IPS-11a (cell line): ENCODE data around the gene LRRC19.

Experiments
- H3K4me3 ChIP-seq: one replicate; pipeline ENCODE4 v1.5.1; 2013; ENCODE audit warnings: low read depth, low read length, control low read depth

LRRC19 gene, protein sequence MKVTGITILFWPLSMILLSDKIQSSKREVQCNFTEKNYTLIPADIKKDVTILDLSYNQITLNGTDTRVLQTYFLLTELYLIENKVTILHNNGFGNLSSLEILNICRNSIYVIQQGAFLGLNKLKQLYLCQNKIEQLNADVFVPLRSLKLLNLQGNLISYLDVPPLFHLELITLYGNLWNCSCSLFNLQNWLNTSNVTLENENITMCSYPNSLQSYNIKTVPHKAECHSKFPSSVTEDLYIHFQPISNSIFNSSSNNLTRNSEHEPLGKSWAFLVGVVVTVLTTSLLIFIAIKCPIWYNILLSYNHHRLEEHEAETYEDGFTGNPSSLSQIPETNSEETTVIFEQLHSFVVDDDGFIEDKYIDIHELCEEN

GRCh38 chr9:27005491-27005890 lies at the start of gene LRRC19:
Gene LRRC19, minus strand, starts transcription at chr9:27005672. Its CDS starts 5,978 bp downstream, at chr9:26999694.
- H3K4me3 ChIP-seq = no peak within 1 kb of the TSS

GRCh38 chr9:27054841-27055240 lies 49.4 kb upstream of the LRRC19 start:
- H3K4me3 ChIP-seq = no peak overlapping the region

GRCh38 chr9:27054125-27054524 lies 48.7 kb upstream of the LRRC19 start:
- no peak overlapping the region for H3K4me3 ChIP-seq

DNA sequence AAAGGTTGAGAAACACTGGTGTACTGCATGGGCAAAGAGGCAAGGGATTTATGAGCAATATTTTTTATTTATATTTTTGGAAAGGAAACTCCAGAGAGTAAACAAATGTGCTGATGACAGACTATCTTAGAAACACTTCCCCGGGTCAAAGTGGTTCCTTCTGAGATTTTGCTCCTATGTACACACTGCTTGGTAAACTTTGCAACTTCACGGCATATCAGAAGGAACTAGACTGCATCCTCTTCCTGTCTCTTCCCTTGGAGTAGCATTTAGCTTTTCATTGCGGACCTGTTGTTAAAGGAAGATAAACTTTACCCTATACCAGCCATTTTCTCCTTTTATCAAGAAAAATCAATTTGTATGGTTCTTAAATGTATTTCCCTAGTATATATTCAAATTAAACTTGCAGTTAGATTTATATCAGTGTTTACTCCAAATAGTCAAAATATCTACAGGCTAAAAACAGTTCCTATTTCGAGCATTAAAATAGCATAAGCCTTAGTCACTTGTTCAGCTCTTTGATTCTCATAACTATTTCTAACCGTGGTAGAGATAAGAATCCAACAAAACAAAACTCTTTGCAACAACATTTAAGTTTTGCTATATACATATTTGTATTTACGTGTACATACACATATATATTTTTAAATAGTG lies 48.0 kb upstream of the LRRC19 start:
- no peak overlapping the region for H3K4me3 ChIP-seq

DNA sequence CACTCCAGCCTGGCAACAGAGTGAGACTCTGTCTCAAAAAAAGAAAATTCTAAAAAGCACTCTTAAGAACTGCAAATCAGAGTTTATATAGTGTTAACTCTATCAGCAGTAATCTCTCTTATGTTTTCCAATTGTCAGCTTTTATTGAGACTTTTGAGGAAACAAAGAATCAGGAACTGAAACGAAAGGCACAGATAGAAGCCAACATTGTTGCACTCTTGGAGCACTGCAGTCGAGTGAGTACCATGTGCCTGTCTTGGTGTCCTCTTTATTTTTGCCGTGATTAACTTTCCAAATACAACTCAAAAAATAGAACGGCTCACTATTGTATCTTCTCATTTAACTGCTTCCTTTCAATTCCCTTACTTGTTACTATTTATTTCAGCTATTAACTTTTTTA lies 41.7 kb upstream of the LRRC19 start:
- H3K4me3 ChIP-seq = no peak overlapping the region

DNA sequence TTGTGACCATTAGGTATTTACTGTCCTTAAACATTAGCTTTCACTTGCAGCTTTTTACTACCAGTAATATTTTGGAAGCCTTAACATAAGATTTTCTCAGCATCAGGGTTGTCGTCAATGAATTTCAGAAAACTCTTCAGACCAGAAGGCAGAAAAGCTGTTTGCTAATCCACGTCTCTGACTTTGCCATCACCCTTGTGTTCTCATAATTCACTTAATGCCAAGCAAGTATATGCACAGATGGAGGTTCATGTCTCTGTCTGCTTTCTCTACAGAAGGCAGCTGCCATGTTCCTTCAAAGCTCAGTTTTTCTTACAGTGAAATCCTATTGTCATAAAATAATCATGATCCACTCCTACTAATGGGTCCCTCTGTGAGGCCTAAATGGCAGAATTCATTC lies 37.7 kb upstream of the LRRC19 start:
- no peak overlapping the region for H3K4me3 ChIP-seq

DNA sequence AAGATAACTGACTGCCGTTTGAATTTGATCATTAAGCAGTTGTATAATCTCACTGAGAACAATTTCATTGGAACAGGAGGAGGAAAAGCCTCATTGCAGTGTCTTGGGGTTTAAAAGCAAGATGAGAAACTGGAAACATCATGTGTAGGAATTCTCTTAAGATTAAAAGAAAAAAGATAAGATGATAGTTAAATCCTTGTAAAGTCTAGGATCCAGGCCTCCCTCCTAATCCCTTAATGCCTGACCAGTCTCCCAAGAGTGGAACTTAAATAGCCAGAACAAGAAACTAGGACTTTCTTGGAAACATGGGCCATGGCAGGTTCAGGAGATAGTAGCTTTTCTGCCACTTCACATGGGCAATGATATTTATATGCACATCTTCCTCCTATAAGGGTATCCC lies 37.0 kb upstream of the LRRC19 start:
- no peak overlapping the region for H3K4me3 ChIP-seq

- H3K4me3 ChIP-seq = no peak overlapping the region
Measured at GRCh38 chr9:27041746-27042145, 36.3 kb upstream of the LRRC19 start.

- H3K4me3 ChIP-seq = no peak overlapping the region
Measured at GRCh38 chr9:27037499-27037898, 32.0 kb upstream of the LRRC19 start.

DNA sequence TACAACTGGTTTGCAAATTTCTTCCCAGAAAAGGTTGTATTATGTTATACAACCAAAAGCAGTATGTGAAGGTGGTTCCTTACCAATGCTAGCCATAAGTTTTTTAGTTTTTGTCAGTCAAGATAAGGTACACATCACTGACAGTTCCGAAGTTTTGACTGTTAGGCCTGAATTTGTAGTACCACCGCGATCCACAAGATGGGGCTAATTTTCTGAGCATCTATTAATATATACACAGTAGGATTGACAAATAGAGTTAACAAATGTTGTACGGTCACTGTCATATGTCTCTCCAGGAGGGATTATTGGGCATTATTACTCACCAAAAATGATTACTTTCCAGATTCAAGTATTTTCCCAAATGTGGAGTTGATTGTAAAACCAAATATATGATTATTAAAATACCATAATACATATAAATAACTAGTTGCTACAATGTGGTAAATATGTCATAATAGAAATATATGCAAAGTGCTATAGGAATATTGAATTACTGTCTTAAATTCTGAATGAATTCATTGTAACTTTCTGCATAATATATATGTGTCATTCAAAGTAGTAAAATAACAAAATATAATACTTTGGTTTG lies 28.4 kb upstream of the LRRC19 start:
- no peak overlapping the region for H3K4me3 ChIP-seq

- no peak overlapping the region for H3K4me3 ChIP-seq
Measured at GRCh38 chr9:27029186-27029585, 23.7 kb upstream of the LRRC19 start.

DNA sequence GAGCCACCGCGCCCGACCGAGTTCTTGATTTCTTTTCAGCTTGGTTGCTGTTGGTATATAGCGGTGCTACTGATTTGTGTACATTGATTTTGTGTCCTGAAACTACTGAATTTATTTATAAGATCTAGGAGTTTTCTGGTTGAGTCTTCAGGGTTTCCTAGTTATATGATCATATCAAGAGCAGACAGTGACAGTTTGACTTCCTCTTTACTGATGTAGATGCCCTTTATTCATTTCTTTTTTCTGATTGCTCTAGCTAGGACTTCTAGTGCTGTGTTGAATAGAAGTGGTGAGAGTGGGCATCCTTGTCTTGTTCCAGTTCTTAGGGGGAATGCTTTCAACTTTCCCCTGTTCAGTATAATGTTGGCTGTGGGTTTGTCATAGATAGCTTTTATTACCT lies 17.4 kb upstream of the LRRC19 start:
- H3K4me3 ChIP-seq = no peak overlapping the region

DNA sequence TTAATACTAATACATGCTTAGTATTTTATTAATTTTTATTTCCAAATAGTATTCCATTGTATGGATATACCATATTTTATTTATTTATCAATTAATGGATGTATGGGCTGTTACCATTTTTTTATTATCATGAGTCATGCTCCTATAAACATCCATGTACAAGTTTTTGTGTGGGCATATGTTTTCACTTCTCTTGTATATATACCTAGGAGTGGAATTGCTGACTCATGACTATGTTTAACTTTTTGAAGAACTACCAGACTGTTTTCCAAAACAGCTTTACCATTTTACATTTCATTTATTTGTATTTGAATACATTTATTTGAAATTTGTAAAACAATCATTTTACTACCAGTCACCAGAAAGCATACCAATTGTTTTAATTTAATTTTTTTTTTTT lies 14.1 kb upstream of the LRRC19 start:
- H3K4me3 ChIP-seq = no peak overlapping the region

DNA sequence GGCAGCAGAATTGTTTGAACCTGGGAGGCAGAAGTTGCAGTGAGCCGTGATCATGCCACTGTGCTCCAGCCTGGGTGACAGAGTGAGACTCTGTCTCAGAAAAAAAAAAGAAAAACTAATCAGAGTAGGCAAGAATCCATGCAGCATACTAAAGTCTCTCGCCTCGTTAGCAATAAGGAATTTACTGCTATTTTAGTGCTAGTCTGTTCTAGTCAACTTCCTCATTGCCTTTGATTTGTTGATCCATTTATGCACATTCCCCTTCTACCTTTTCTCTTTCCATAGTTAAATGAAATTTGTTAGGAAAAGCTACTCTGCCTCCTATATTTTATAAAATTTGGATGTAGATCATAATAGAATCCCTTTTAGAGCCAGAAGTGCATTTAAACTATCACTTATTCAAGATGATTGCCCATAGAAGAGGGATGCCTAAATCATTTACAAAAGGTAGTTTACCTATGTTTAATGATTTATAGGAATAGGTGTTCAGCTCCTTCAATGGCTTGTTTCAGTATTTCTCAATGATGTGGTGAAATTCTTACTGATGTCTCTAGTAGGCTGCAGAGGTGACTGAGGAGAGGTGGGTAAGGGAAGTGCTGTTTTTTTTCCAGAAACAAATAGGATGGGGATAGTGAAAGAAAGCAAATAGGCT lies 1.9 kb downstream of the LRRC19 start:
- H3K4me3 ChIP-seq = no peak overlapping the region

DNA sequence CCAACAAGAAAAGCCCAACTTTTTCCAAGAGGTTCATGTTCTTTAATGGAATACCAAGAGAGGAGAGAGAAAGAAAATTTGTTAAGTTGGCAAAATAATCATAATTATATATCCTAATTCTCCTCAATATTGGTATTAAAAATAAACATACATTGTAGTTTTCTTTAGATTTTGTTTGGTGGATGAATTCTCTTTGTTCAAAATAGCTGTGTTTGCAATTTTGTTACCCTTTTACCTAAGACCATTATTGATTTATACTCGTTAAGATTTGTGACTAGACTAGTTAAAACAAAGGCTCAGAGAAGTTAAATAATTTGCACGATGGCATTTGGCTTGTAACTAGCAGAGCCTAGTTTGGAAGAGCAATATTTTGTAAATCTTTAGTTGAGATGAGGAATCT lies 9.7 kb downstream of the LRRC19 start:
- no peak overlapping the region for H3K4me3 ChIP-seq

- no peak overlapping the region for H3K4me3 ChIP-seq
Measured at GRCh38 chr9:26983340-26983739, 22.1 kb downstream of the LRRC19 start.

DNA sequence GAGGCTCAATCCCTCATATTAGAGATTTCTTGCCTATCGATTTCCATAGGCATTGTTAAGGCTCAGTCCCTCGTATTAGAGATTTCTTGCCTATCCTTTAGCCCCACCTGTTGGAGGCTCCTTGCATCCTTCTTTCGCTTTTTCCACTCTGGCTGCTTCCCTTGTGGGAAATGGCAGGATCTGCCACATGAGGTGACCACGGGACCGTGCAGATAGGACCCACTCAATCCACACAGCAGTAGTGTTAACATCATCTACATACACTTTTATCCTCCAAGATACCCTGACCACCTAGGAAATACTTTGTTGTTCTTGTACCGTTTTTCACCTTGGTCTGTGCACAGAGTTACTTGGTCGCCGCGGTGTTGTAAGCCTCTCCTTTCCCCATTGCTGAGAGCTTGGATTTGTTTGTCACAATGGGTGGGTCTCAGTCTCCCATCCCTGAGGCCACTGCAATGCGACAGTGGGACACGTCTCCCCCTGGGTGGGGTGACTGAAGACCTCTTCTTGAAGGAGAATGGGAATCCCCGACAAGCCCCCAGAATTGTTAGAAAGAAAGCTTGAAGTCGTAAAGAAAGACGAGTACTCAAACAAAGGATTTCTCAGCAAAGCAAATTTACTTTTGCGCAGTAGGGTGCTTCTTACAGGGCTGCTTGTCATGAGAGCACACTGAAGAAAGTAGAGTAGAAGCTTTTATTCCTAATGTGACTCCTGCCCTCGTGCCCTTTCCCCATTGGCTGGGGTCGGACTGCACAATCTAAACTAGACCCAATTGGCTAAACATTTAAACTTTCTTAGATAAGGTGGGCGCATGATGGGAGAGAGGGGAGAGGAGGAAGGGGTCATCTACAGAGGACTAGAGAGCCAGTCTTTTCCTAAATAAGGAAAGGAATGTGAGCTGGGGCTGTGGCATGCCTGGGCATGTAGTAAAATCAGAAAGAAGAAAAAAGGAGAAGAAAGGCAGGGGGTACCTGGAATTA lies 29.5 kb downstream of the LRRC19 start:
- no peak overlapping the region for H3K4me3 ChIP-seq

GRCh38 chr9:26974927-26975326 lies 30.5 kb downstream of the LRRC19 start:
- no peak overlapping the region for H3K4me3 ChIP-seq

DNA sequence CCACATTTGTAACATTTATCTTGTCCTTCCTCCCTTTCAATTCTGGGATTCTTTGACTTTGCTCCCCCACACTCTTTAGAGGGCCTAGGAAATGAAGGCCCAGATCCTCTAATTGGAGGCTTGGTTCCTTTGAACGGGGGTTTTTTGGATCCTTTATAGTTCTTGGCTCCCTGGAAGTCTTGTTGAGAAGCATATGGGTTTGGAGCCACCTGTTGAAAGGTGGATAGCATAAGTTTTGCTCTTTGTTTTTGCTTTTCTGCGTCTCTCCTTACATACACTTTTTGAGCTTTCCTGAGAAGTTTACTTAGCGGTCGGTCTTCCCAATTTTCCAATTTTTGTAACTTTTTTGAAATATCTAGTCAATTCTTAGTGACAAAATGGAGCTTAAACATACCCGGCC lies 31.5 kb downstream of the LRRC19 start:
- no peak overlapping the region for H3K4me3 ChIP-seq

DNA sequence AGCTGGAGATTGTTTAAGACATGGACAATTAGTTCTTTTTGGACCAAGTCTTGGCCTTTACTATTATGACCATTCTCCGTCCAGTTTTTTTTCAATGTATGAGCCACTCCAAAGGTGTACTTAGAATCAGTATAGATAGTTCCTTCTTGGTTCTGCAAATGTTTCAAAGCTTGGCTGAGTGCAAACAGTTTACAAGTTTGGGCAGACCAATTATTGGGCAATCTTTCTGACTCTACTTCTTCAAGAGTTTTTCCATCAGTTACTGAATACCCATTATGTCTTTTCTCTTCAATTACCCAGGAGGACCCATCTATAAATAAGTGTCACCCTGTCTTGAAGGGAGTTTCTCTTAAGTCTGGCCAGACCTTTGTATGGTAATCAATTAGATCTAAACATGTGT lies 33.8 kb downstream of the LRRC19 start:
- no peak overlapping the region for H3K4me3 ChIP-seq

GRCh38 chr9:26956860-26957233 lies 48.6 kb downstream of the LRRC19 start:
- peak overlapping the region; percentile 89 for H3K4me3 ChIP-seq
